CD14-positive monocyte (primary cell): Measurements from ENCODE around the gene IGSF22. TPM values are rescaled to one million over a fixed set of nuclear protein-coding genes. Genes with fewer than 3 reads are reported as not detected.

ENCODE experiments used
- DNase-seq, 3 donors: peaks; one replicate each; pipeline ENCODE4 v3.0.0-alpha.2; 2011 to 2022
- H2AFZ ChIP-seq: 2 replicates; pipeline ENCODE4 v1.6.0; 2012; ENCODE audit warnings: mild to moderate bottlenecking, low read depth, low read length, inconsistent platforms; ENCODE audit not compliant: insufficient read depth, poor library complexity, severe bottlenecking
- H3K27ac ChIP-seq, 2 donors: 1 replicate in 1 of 2; 2 replicates in 1 of 2; pipeline ENCODE4 v1.5.1; 2012 to 2013; ENCODE audit warnings: low read length in 2 of 2, control low read depth in 1 of 2, inconsistent platforms in 1 of 2, low read depth in 1 of 2, mild to moderate bottlenecking in 1 of 2
- H3K27me3 ChIP-seq, 2 donors: one replicate each; pipeline versions ENCODE4 v1.6.0 to v1.6.1; 2011 to 2013; ENCODE audit warnings: low read length in 2 of 2; ENCODE audit not compliant: control insufficient read depth in 2 of 2, insufficient read depth in 2 of 2
- H3K36me3 ChIP-seq, 2 donors: replicated peaks in 1 of 2; 1 replicate in 1 of 2; 2 replicates in 1 of 2; pipeline versions ENCODE4 v1.5.1 to v1.6.1; 2012 to 2013; ENCODE audit warnings: low read length in 2 of 2, control low read depth in 1 of 2, inconsistent platforms in 1 of 2, mild to moderate bottlenecking in 1 of 2; ENCODE audit not compliant: insufficient read depth in 2 of 2, control insufficient read depth in 1 of 2
- H3K4me1 ChIP-seq, 2 donors: 1 replicate in 1 of 2; 2 replicates in 1 of 2; pipeline versions ENCODE4 v1.5.1 to v1.6.1; 2012 to 2013; ENCODE audit warnings: low read length in 2 of 2, control low read depth in 1 of 2, inconsistent platforms in 1 of 2, mild to moderate bottlenecking in 1 of 2, moderate library complexity in 1 of 2; ENCODE audit not compliant: insufficient read depth in 2 of 2, control insufficient read depth in 1 of 2
- H3K4me2 ChIP-seq: replicated peaks from 2 replicates; pipeline ENCODE3; 2012; ENCODE audit warnings: low read length, moderate library complexity, mild to moderate bottlenecking; ENCODE audit not compliant: poor library complexity, severe bottlenecking; ENCODE audit errors: extremely low read depth
- H3K4me3 ChIP-seq, 3 experiments: fragments of 200-600 bp in 1 of 3; sonication (generic) in 1 of 3; replicated peaks in 1 of 3; 1 replicate in 2 of 3; 2 replicates in 1 of 3; pipeline ENCODE4 v1.5.1; 2011 to 2013; ENCODE audit warnings: low read length in 3 of 3, mild to moderate bottlenecking in 3 of 3, control low read depth in 2 of 3, low read depth in 2 of 3, inconsistent platforms in 1 of 3, moderate library complexity in 1 of 3
- H3K79me2 ChIP-seq: 2 replicates; pipeline ENCODE4 v1.6.0; 2012; ENCODE audit warnings: mild to moderate bottlenecking, control low read depth, inconsistent platforms, low read length, moderate library complexity; ENCODE audit not compliant: insufficient read depth
- H3K9ac ChIP-seq: 2 replicates; pipeline ENCODE4 v1.6.0; 2017; ENCODE audit warnings: low read length, mild to moderate bottlenecking; ENCODE audit not compliant: insufficient read depth, poor library complexity, severe bottlenecking
- H3K9me3 ChIP-seq, 2 donors: replicated peaks in 1 of 2; 1 replicate in 1 of 2; 2 replicates in 1 of 2; pipeline versions ENCODE4 v1.5.1 to v1.6.1; 2012 to 2013; ENCODE audit warnings: low read length in 2 of 2, control low read depth in 1 of 2; ENCODE audit not compliant: control insufficient read depth in 1 of 2, insufficient read depth in 1 of 2
- H4K20me1 ChIP-seq: 2 replicates; pipeline ENCODE4 v1.6.0; 2012; ENCODE audit warnings: mild to moderate bottlenecking, low read length, control low read depth, moderate library complexity; ENCODE audit not compliant: insufficient read depth
- H3K27ac Mint-ChIP-seq, 7 donors: one replicate each; pipeline ENCODE4 v1.8.0; 2020; ENCODE audit warnings: mild to moderate bottlenecking in 7 of 7, mixed read lengths in 7 of 7, moderate library complexity in 6 of 7, inconsistent platforms in 2 of 7
- H3K27me3 Mint-ChIP-seq, 3 donors: one replicate each; pipeline ENCODE4 v1.8.0; 2021 to 2022; ENCODE audit warnings: low read depth in 3 of 3, mild to moderate bottlenecking in 3 of 3, mixed read lengths in 3 of 3, moderate library complexity in 3 of 3, inconsistent platforms in 1 of 3
- H3K36me3 Mint-ChIP-seq, 2 donors: one replicate each; pipeline ENCODE4 v1.8.0; 2020; ENCODE audit warnings: mixed read lengths in 2 of 2, inconsistent platforms in 1 of 2, mild to moderate bottlenecking in 1 of 2
- H3K4me1 Mint-ChIP-seq: one replicate; pipeline ENCODE4 v1.8.0; 2020; ENCODE audit warnings: mild to moderate bottlenecking, mixed read lengths
- H3K4me3 Mint-ChIP-seq, 2 donors: one replicate each; pipeline ENCODE4 v1.8.0; 2020; ENCODE audit warnings: mild to moderate bottlenecking in 2 of 2, mixed read lengths in 2 of 2, moderate library complexity in 1 of 2
- H3K9me3 Mint-ChIP-seq, 7 donors: one replicate each; pipeline ENCODE4 v1.8.0; 2020 to 2022; ENCODE audit warnings: mixed read lengths in 7 of 7, mild to moderate bottlenecking in 6 of 7, moderate library complexity in 6 of 7, inconsistent platforms in 2 of 7
- WGBS: methylation state at CpG from one replicate; pipeline ENCODE4 v1.1.5; 2013; ENCODE audit warnings: missing lambda C conversion rate; ENCODE audit not compliant: insufficient coverage; 5-methylcytosine and 5-hydroxymethylcytosine counted together
- intact Hi-C, 2 donors: fragments of 100-400 bp; cut with micrococcal nuclease; formaldehyde crosslinking; loops; one replicate each; pipeline versions ENCODE4 v1.15.0 to v1.15.1; 2023
- polyA plus RNA-seq, 3 donors: library from polyadenylated mRNA; depleted of rRNA in 1 of 3; unstranded in 2 of 3; stranded (reverse) in 1 of 3; fragments of 300-500 nt in 2 of 3; fragments of >200 nt in 1 of 3; fragmentation: Illumina TruSeq in 2 of 3; gene quantifications; 1 replicate in 2 of 3; 2 replicates in 1 of 3; pipeline ENCODE4 v1.2.3, GENCODE V29; 2012 to 2021
- TF ChIP-seq, protein P1 (sequence below): fragments of 200-600 bp; IDR thresholded peaks from one replicate; pipeline ENCODE4 v1.8.0; 2022; ENCODE audit warnings: antibody characterized with exemption, mild to moderate bottlenecking

The IGSF22 gene
- polyA plus RNA-seq, 3 donors = not detected

DNA sequence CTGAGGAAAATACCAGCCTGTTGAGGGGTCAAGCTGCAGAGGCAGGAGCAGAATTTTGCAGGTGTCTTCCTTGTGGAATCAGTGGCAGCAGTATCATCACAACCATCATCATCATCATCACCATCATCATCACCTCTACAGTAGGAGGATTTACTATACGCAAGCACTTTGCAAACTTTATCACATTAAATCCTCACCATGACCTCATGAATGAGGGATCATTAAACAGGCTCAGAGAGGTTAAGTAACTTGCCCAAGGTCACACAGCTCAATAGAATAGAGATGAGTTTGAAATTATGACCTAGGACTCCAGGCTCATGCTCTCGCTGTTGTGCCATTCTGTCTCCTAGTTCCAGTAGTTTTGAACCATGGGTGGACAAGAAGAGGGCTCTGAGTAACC lies 40.0 kb upstream of the IGSF22 start:
- no peaks in the 10 kb centered on the region for H3K36me3 Mint-ChIP-seq
- peaks cover 2 to 4% (median 3%) of the 10 kb centered on the region in 3 donors for H3K27me3 Mint-ChIP-seq
- intact Hi-C loops = no loop called here
- no peak overlapping the region for H3K27ac Mint-ChIP-seq
- 83% methylated on average over 1 of the region's 2 CpGs for WGBS
- TF ChIP-seq, protein P1, sequence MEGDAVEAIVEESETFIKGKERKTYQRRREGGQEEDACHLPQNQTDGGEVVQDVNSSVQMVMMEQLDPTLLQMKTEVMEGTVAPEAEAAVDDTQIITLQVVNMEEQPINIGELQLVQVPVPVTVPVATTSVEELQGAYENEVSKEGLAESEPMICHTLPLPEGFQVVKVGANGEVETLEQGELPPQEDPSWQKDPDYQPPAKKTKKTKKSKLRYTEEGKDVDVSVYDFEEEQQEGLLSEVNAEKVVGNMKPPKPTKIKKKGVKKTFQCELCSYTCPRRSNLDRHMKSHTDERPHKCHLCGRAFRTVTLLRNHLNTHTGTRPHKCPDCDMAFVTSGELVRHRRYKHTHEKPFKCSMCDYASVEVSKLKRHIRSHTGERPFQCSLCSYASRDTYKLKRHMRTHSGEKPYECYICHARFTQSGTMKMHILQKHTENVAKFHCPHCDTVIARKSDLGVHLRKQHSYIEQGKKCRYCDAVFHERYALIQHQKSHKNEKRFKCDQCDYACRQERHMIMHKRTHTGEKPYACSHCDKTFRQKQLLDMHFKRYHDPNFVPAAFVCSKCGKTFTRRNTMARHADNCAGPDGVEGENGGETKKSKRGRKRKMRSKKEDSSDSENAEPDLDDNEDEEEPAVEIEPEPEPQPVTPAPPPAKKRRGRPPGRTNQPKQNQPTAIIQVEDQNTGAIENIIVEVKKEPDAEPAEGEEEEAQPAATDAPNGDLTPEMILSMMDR = no peak
- H3K9me3 Mint-ChIP-seq = no peaks in the 10 kb centered on the region
- Histone ChIP-seq H4K20me1 (no peaks in the 10 kb centered on the region), H3K27ac (no peak overlapping the region), H3K27me3 (no peaks in the 10 kb centered on the region), H3K79me2 (no peaks in the 10 kb centered on the region), H2AFZ (no peak overlapping the region), H3K4me3 (no peak overlapping the region), H3K9me3 (no peaks in the 10 kb centered on the region), H3K4me1 (peaks cover 6 to 10% of the 10 kb centered on the region in 2 donors), H3K9ac (no peak overlapping the region), H3K4me2 (no peak overlapping the region), H3K36me3 (no peaks in the 10 kb centered on the region)
- H3K4me1 Mint-ChIP-seq = peaks cover 16% of the 10 kb centered on the region
- H3K4me3 Mint-ChIP-seq = no peak overlapping the region
- DNase-seq = no peak

DNA sequence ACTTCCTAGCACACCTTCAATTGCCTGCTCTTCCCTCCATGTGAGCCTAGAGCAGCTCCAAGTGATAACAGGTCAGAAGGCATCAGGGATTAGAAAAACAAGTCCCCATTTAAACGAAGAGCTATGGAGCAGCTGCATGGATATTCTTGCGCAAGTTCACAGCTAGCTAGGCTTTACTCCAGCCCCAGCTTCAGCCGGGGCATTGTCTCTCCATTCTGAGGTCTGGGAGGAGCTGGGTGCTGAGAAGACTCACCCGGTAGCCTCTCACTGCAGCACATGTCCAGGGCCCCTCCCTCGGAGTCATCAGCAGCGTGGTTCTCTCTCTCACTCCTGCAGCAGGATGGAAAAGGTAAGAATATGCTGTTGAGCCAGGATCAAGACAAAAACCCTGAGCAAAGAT lies 39.6 kb upstream of the IGSF22 start:
- peaks cover 16% of the 10 kb centered on the region for H3K4me1 Mint-ChIP-seq
- Histone ChIP-seq H3K79me2 (no peaks in the 10 kb centered on the region), H3K27ac (no peak overlapping the region), H4K20me1 (no peaks in the 10 kb centered on the region), H3K36me3 (no peaks in the 10 kb centered on the region), H3K9me3 (no peaks in the 10 kb centered on the region), H3K9ac (no peak overlapping the region), H3K4me3 (no peak overlapping the region), H3K27me3 (no peaks in the 10 kb centered on the region), H3K4me1 (peaks cover 6 to 10% of the 10 kb centered on the region in 2 donors), H3K4me2 (no peak overlapping the region), H2AFZ (no peak overlapping the region)
- no peak for DNase-seq
- WGBS = 89% methylated on average over 2 of the region's 6 CpGs
- no peaks in the 10 kb centered on the region for H3K36me3 Mint-ChIP-seq
- H3K27ac Mint-ChIP-seq = no peak overlapping the region
- H3K4me3 Mint-ChIP-seq = no peak overlapping the region
- peaks cover 2 to 4% (median 3%) of the 10 kb centered on the region in 3 donors for H3K27me3 Mint-ChIP-seq
- intact Hi-C loops = no loop called here
- no peaks in the 10 kb centered on the region for H3K9me3 Mint-ChIP-seq
- TF ChIP-seq, protein P1 = no peak
